DND-41 (cell line): ENCODE results near the gene THOC6.

Source experiments
- CTCF ChIP-seq: IDR thresholded peaks from 2 replicates; pipeline ENCODE4 v1.5.1; 2012; ENCODE audit warnings: borderline replicate concordance, low read length, moderate library complexity, mild to moderate bottlenecking; ENCODE audit not compliant: poor library complexity, severe bottlenecking; ENCODE audit errors: extremely low read depth
- EZH2 ChIP-seq: IDR thresholded peaks from 3 replicates; pipeline ENCODE4 v1.6.1; 2012; ENCODE audit warnings: borderline replicate concordance, low read depth, mild to moderate bottlenecking, moderate library complexity, low read length, inconsistent platforms; ENCODE audit not compliant: severe bottlenecking

DNA sequence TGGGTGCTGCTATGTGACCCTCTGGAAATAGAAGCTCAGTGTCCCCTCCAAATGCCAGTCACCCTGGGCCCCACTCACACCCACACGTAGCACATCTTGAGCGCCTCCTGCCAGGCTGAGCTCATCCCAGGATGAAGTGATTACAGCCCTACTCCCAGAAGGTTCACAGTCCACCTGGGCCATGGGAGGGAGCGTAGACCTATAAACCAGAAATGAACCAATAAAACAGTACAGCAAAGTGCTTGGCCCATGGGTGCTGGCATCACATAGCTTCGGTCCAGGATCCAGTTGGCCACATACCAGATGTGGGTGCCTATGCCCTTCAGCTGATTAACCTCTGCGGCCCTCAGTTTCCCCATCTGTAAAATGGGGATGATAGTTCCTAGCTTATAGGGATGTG lies 15.1 kb downstream of the THOC6 start:
- TF ChIP-seq CTCF = no peak
- no peak for TF ChIP-seq EZH2
